Thyroid gland (tissue), 4 donors: ENCODE measurements around the gene ANKS1A. TPM values are rescaled to one million over a fixed set of nuclear protein-coding genes. Genes with fewer than 3 reads are reported as not detected.

ENCODE experiments used
- DNase-seq, 2 donors: peaks; one replicate each; pipeline ENCODE4 v3.0.0-alpha.2; 2019
- H3K27ac ChIP-seq, 3 donors: fragments of 200-600 bp; sonication (generic); 1 replicate in 2 of 3; 2 replicates in 1 of 3; pipeline ENCODE4 v1.5.1; 2016 to 2019; ENCODE audit warnings: mild to moderate bottlenecking in 1 of 3, moderate library complexity in 1 of 3
- H3K27me3 ChIP-seq: fragments of 200-600 bp; sonication (generic); one replicate; pipeline ENCODE4 v1.5.1; 2019
- H3K36me3 ChIP-seq, 2 donors: fragments of 200-600 bp; sonication (generic); one replicate each; pipeline ENCODE4 v1.5.1; 2016 to 2019
- H3K4me1 ChIP-seq, 2 donors: fragments of 200-600 bp; sonication (generic); one replicate each; pipeline ENCODE4 v1.5.1; 2017 to 2019
- H3K4me3 ChIP-seq, 3 donors: fragments of 200-600 bp; sonication (generic); replicated peaks in 1 of 3; 1 replicate in 2 of 3; 2 replicates in 1 of 3; pipeline ENCODE4 v1.5.1; 2016; ENCODE audit warnings: mild to moderate bottlenecking in 1 of 3
- H3K9me3 ChIP-seq: fragments of 200-600 bp; sonication (generic); one replicate; pipeline ENCODE4 v1.5.1; 2017
- CTCF ChIP-seq, 6 experiments: fragments of 200-600 bp in 3 of 6; fragments of 450-650 bp in 3 of 6; sonication (generic) in 3 of 6; IDR thresholded peaks; one replicate each; pipeline ENCODE4 v1.5.1; 2016 to 2019; ENCODE audit warnings: antibody characterized with exemption in 6 of 6, mild to moderate bottlenecking in 2 of 6, inconsistent platforms in 1 of 6, moderate library complexity in 1 of 6
- POLR2A ChIP-seq, 2 donors: fragments of 450-650 bp; IDR thresholded peaks; one replicate each; pipeline ENCODE4 v1.6.1; 2017; ENCODE audit warnings: antibody characterized with exemption in 2 of 2, mild to moderate bottlenecking in 2 of 2, moderate library complexity in 1 of 2
- WGBS, 2 donors: methylation state at CpG; one replicate each; pipeline ENCODE4 v1.1.5; 2017; 5-methylcytosine and 5-hydroxymethylcytosine counted together
- intact Hi-C: fragments of 100-400 bp; cut with DNase I; formaldehyde crosslinking; loops from one replicate; pipeline ENCODE4 v1.15.1; 2023
- total RNA-seq, 4 donors: library from RNA; depleted of rRNA; stranded (reverse); fragments of >200 nt; gene quantifications; one replicate each; pipeline ENCODE4 v1.2.3, GENCODE V29; 2016

ANKS1A gene
- total RNA-seq, 4 donors from 2014 or later: 29.9 to 43.8 (median 34.4) TPM

DNA sequence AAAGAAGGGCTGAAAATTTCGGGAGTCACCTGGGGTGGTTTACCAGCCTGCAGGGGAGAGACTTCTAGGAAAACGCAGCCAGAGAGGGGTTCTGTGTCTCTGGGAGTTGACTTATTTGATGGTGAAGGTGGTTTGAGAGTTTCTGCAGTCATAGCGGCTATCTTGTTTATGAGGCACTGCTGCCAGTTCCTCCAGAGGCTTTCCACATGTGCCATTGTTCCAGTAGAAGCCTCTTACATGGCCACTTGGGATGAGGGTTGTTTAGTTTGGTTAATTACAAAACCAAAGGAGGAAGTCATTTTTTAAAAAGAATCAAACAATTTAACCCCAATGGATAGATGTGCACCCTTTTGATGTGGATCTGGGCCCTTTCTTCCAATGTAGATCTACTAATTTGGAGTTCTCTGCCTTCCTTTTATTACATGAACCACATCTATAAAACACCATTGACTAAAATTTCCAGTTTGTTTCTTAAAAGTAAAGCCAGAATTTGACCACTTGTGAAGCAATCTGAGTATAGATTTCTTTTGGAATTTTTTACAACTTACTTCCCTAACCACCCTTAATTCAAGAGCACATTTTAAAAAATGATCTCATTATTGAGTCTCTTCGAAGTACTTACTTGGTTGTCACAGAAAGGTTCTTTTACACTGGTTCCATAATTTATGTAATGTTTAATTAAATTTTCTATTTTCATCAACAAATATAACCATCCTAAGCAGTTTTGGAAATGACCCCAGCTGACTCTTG lies 154.5 kb downstream of the ANKS1A start:
- Histone ChIP-seq H3K4me1 (peaks cover 72 to 89% of the 10 kb centered on the region in 2 donors), H3K27me3 (no peaks in the 10 kb centered on the region), H3K27ac (peak overlapping the region; percentile 49 to 84 (median 60)), H3K36me3 (no peaks in the 10 kb centered on the region), H3K4me3 (no peak overlapping the region), H3K9me3 (no peaks in the 10 kb centered on the region)
- no peak for TF ChIP-seq CTCF (IDR thresholded peaks at IDR 0.05)
- no peak for TF ChIP-seq POLR2A (IDR thresholded peaks at IDR 0.05)
- no peak for DNase-seq
- intact Hi-C loops: no loop called here
- 89 to 94% methylated on average over 4 of the region's 4 CpGs for WGBS, 2 donors

GRCh38 chr6:35044145-35044745 lies 155.2 kb downstream of the ANKS1A start:
- Histone ChIP-seq H3K4me3 (no peak overlapping the region), H3K36me3 (no peaks in the 10 kb centered on the region), H3K27me3 (no peaks in the 10 kb centered on the region), H3K27ac (peak overlapping the region; percentile 49 to 84 (median 60)), H3K4me1 (peaks cover 75 to 94% of the 10 kb centered on the region in 2 donors), H3K9me3 (no peaks in the 10 kb centered on the region)
- peak in 2 of 6 experiments; percentile 5 to 12 for TF ChIP-seq CTCF (IDR thresholded peaks at IDR 0.05)
- peak in 1 of 2 donors; percentile 27 for TF ChIP-seq POLR2A (IDR thresholded peaks at IDR 0.05)
- intact Hi-C loops: no loop called here
- peak; percentile 78 to 81 for DNase-seq
- 41 to 42% methylated on average over 16 of the region's 16 CpGs for WGBS, 2 donors

GRCh38 chr6:35044761-35045421 lies 155.8 kb downstream of the ANKS1A start:
- Histone ChIP-seq H3K27ac (peak overlapping the region; percentile 49 to 84 (median 60)), H3K4me1 (peaks cover 70 to 94% of the 10 kb centered on the region in 2 donors), H3K36me3 (no peaks in the 10 kb centered on the region), H3K9me3 (no peaks in the 10 kb centered on the region), H3K27me3 (no peaks in the 10 kb centered on the region), H3K4me3 (no peak overlapping the region)
- TF ChIP-seq CTCF (IDR thresholded peaks at IDR 0.05) (no peak), POLR2A (IDR thresholded peaks at IDR 0.05) (no peak)
- 75 to 76% methylated on average over 3 of the region's 3 CpGs for WGBS, 2 donors
- DNase-seq: no peak
- intact Hi-C loops: no loop called here

- Histone ChIP-seq H3K36me3 (no peaks in the 10 kb centered on the region), H3K9me3 (no peaks in the 10 kb centered on the region), H3K27ac (peak overlapping the region in 2 of 3 donors; percentile 60 to 84), H3K27me3 (no peaks in the 10 kb centered on the region), H3K4me1 (peaks cover 59 to 93% of the 10 kb centered on the region in 2 donors), H3K4me3 (no peak overlapping the region)
- intact Hi-C loops: no loop called here
- TF ChIP-seq POLR2A (IDR thresholded peaks at IDR 0.05) (no peak), CTCF (IDR thresholded peaks at IDR 0.05) (no peak)
- no peak for DNase-seq
- WGBS, 2 donors: 68 to 83% methylated on average over 3 of the region's 3 CpGs
Measured at GRCh38 chr6:35046103-35046502, 157.0 kb downstream of the ANKS1A start.
